Retinal pigment epithelial cell (primary cell): ENCODE measurements around the gene TMEM273.

Source experiments
- DNase-seq: peaks from one replicate; pipeline ENCODE4 v3.0.0-alpha.2; 2010; ENCODE audit warnings: low read depth
- H3K4me3 ChIP-seq: 2 replicates; pipeline ENCODE4 v1.5.1; 2011; ENCODE audit warnings: mild to moderate bottlenecking, low read length, control low read depth, moderate library complexity
- TF ChIP-seq, protein P1 (sequence below): conservative IDR thresholded peaks from 2 replicates; pipeline ENCODE4 v1.5.1; 2011; ENCODE audit warnings: low read depth, low read length, control low read depth, inconsistent platforms

TMEM273 gene

DNA sequence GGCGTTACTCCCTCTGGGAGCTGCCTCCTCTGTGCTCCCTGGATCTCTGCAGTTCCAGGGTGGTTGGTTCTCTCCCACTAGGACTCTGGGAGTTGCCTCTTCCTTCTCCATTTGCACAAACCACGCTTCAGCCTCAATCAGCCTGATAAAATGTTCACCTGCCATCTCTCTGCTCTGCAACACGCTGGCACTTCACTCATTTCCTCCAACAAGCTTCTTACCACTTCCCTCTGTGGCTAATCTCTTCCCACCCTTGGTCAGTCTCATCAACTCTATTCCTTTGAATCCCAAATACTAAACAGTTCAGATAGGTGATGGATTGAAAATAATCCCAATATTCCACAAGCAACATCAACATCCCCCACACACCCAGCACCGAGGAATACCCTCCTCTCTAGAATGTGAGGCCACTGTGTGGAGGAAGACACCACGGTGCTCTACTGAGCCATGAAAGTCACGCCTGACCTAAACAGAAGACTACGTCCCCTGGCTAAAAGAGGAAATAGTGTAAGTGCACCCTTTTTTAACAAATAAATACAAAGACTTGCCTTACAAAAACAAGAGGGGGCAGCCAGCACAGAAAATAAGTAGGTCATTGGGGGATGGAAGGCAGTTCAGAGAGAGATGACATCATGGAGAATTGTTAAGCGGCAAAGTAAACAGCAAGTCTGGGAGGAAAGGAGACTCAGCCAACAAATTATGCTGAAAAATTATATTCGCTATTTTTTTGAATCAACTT lies 52.4 kb downstream of the TMEM273 start:
- H3K4me3 ChIP-seq: no peak overlapping the region
- DNase-seq: no peak
- TF ChIP-seq, protein P1, sequence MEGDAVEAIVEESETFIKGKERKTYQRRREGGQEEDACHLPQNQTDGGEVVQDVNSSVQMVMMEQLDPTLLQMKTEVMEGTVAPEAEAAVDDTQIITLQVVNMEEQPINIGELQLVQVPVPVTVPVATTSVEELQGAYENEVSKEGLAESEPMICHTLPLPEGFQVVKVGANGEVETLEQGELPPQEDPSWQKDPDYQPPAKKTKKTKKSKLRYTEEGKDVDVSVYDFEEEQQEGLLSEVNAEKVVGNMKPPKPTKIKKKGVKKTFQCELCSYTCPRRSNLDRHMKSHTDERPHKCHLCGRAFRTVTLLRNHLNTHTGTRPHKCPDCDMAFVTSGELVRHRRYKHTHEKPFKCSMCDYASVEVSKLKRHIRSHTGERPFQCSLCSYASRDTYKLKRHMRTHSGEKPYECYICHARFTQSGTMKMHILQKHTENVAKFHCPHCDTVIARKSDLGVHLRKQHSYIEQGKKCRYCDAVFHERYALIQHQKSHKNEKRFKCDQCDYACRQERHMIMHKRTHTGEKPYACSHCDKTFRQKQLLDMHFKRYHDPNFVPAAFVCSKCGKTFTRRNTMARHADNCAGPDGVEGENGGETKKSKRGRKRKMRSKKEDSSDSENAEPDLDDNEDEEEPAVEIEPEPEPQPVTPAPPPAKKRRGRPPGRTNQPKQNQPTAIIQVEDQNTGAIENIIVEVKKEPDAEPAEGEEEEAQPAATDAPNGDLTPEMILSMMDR: no peak

DNA sequence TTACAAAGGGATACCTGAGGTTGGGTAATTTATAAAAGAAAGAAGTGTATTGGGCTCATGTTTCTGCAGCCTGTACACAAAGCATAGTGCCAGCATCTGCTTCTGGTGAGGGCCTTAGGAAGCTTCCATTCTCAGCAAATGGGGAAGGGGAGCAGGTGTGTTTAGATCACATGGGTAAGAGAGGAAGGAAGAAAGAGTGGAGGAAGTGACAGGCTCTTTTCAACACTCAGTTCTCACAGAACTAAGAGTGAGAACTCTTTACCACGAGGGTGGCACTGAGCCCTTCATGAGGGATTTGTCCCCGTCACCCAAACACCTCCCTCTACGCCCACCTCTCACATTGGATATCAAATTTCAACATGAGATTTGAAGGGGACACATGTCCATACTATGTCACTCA lies 53.9 kb downstream of the TMEM273 start:
- TF ChIP-seq, protein P1: no peak
- no peak for DNase-seq
- H3K4me3 ChIP-seq: no peak overlapping the region

DNA sequence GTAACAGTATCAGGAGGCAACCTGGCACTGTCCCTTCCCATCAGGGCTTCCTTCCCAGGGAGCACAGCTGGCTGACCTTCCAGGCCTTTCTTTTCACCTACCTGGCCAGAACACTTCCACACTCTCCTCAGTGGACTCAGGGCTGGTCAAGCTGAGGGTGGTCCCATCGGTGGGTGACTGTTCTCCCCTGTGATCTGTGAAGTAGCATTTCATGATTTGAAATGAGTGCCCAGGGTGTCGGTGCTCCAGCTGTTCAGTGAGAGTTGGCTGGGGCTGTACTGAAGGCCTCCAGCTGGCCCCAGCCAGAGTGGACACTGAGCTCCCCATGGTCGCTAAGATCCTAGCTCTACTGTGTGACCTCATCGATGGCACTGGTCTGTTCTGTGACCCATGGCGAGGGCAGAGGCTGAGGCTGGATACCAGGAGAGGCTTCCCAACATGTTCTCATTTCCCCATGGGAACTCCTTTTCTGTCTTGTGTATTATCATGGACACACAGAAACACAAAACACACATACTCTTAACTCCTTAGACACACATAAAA lies 54.4 kb downstream of the TMEM273 start, which contains the start of gene FAM170B:
FAM170B (minus strand) TSS at position 316 of the 543 bp plus-strand sequence; CDS start at position 213, 103 bp downstream.
- DNase-seq: no peak
- TF ChIP-seq, protein P1: no peak
- no peak within 1 kb of the TSS for H3K4me3 ChIP-seq

DNA sequence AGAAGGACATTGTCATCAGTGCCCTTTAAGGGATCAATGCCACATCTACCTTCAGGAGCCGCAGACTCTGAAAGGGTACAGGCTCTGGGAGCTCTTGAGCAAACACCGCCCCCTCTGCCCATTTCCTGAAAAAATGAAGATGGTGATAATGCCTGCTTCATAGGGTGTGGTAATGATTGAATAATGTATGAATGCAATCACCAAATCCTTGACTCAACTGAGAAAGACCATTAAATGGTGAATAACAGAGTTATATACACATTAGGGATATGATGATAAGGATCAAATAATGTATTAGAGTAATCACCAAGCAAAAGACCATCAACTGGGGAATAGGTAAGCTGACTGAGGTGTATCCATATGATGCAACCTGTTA lies 55.8 kb downstream of the TMEM273 start:
- no peak for DNase-seq
- no peak overlapping the region for H3K4me3 ChIP-seq
- TF ChIP-seq, protein P1: no peak

DNA sequence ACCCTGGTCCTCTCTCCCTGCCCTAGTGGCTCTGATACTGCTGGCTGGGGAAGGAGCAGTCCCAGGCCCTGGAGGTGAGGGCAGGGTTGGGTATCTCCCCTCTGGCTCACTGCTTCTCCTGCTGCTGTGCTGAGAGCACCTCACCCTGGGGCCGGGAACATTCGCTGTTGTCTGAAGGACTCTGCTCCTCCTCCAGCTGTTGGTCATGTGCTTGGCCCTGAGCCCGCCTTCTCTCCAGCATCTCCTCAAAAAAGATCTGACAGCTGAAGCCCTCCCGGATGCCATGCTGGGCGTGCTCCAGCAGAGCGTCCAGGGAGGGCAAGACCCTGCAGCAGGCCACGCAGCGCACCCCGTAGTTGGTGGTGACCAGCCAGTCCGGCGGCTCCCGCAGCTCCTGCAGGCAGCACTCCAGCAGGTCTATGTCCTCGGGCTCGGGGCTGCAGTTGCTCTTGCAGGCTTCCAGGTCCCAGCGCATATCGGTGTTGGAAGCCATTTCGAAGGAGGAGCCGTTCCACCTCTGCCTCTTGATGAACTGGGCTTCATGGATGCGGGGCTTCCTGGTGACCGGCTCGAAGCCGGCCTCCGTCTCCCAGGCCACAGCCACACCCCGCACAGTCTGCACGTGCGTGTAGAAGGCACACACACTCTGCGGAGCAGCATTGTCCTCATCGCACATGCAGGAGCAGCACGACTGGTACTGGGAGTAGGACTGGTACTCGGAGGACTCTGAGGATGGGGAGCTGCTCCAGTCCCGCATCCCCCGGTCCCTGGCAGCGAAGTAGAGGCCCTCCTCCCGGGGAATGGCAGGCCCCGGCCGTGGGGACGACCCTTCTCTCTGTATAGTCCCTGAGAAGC lies 56.5 kb downstream of the TMEM273 start:
- no peak for DNase-seq
- TF ChIP-seq, protein P1: no peak
- H3K4me3 ChIP-seq: no peak overlapping the region

DNA sequence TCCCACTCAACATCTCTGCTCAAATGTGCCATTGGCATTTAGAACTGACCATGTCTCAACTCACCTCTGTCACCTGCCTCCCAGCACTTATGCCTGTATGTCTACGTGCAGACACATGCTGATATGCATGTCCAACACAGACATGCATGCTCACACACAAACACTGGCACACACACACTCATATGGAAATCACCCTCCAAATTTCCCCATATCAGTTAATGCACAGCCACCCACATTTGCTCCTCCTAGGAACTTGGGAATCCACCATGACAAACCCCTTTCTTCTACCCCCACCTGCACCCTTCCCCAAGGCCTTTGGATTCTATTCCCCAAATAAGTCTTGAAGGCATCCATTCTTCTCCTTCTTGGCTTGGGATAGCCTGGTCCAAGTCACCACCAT lies 58.8 kb downstream of the TMEM273 start:
- TF ChIP-seq, protein P1: no peak
- no peak for DNase-seq
- no peak overlapping the region for H3K4me3 ChIP-seq

DNA sequence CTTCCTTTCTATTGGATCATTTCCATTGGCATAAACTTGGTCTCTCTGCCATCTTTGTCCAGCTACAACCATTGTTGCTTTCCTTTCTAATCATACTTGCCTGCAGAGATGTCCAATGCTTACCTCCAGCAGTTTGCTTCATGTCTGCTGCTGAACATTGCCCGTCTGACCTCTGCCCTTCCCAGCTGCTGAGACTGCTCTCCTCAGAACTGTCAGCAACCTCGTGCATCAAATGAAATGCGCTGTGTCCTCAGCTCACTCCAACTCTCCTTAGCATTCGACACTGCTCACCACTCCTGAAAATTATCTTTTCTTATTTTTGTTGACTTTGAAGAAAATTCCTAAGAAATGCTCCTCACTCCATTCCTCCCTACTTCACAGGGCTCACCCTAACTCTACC lies 59.3 kb downstream of the TMEM273 start:
- TF ChIP-seq, protein P1: no peak
- no peak overlapping the region for H3K4me3 ChIP-seq
- DNase-seq: no peak
